ENCODE measurements around the gene KRTAP4-11.

DNA sequence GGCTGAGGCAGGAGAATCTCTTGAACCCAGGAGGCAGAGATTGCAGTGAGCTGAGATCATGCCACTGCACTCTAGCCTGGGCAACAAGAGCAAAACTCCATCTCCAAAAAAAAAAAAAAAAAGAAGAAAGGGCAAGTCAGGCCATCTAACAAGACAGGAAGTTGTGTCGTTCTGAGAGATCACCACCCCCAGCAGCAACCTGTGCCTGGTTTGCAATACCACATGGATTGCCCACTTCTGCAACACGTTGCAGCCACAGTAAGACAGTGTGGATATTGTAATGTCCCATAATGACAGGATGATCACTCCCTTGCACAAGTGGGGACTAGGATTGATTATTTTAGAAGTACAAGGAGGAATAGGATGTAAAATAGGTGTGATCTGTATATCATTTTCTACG lies 49.1 kb downstream of the KRTAP4-11 start:
- TF ChIP-seq POLR2A (IDR thresholded peaks at IDR 0.05; ENCODE audit: low read depth, low read length) (no peak), POLR2AphosphoS5 (IDR thresholded peaks at IDR 0.05; ENCODE audit: low read depth, low read length) (no peak), TAF1 (IDR thresholded peaks at IDR 0.05; ENCODE audit: low read depth, low read length) (no peak), SPI1 (IDR thresholded peaks at IDR 0.05; ENCODE audit: low read depth, low read length) (no peak)

Measured in GM12891 (cell line).